Measurements from ENCODE around the gene ZNF664. TPM values are rescaled to one million over a fixed set of nuclear protein-coding genes. Genes with fewer than 3 reads are reported as not detected.

Gene ZNF664
- total RNA-seq, 1 experiment from 2014 or later: 95.5 TPM

DNA sequence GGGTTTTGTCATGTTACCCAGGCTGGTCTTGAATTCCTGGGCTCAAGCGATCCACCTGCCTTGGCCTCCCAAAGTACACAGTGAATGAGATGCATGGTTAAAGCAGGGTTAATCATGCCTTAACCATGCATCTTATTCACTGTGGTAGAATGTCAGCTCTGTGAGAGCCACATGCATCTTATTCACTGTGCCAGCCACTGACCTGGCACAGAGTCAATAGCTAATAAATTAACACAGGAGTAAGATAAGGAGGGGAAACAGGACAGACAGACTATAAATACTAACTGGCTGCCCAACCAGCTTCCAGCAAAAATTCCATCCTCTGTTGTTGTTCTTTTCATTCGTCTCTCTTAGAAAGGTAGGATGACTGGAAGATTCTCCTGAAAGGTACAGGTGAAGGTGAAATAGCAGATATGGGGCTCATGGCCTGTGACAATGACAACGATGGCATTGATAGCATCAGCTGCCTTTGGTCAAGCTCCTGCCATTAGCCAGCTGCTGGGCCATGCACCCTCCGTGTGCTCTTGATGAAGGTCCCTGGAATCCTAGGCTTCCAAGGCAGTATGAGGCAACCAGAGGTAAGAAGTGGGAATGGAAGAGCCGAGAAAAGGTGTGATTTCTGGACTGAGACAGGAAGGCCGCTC lies 76.6 kb downstream of the ZNF664 start:
- no peak for DNase-seq (ENCODE audit: extremely low read depth, low read depth)

DNA sequence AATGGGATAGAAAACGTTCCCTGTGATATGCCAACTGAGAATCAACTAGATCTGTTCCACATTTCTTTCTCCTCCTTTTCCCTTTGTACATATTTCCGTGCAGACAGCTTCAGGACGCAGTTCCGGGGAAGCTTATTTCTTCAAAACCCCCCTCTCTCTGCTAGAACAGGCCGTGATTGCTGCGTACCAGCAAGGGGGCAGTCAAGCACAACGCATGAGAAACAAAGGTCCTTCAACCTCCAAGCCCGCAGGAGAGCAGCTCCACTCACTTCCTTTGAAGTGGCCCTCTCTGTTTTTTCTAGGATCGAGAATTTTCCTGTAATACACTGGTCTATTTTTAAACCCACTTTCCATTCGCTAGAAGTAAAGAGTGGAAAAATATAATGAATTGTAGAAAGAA lies 80.8 kb downstream of the ZNF664 start:
- peak; percentile 25 for DNase-seq (ENCODE audit: extremely low read depth, low read depth)

DNA sequence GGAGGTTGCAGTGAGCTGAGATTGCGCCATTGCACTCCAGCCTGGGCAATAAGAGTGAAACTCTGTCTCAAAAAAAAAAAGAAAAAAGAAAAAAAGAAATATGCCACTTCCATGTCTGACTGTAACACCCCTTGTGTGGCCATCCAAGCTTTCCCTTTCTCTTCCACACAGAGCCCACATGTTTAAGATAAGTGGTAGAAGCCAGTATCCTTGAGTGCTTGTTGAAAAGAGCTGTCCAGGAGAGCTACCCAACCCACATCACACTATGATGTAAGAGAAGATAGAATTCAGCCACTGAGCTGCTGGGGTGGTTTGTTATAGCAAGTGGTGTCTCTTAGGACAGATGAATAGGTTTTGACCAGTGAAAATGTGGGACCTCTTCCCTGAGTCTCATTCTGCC lies 82.1 kb downstream of the ZNF664 start:
- no peak for DNase-seq (ENCODE audit: extremely low read depth, low read depth)

DNA sequence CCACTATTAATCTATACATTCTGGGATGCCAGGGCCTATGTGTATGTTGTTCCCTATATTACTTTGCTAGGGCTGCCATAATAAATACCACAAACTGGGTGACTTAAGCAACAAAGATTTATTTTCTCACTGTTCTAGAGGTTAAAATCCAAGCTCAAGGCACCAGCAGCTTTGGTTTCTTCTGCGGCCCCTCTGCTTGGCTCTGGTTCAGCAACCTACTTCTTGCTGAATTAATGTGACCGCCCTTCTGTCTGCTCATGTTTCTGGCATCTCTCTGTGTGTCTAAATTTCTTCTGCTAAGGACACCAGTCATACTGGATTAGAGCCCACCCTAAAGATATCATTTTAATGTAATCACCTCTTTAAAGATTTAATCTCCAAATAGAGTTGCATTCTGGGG lies 84.7 kb downstream of the ZNF664 start:
- no peak for DNase-seq (ENCODE audit: extremely low read depth, low read depth)

DNA sequence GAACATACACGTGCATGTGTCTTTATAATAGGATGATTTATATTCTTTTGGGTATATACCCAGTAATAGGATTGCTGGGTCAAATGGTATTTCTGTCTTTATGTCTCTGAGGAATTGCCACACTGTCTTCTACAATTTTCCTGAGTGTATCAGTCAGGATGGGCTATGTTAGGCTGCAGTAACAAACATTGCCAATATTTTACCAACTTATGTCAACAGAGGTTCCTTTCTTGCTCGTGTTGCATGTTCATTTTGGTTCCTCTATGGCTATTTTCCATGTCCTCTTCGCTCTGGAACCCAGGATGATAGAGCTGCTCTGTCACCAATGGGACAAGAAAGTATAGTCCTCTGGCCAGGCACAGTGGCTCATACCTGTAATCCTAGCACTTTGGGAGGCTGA lies 86.7 kb downstream of the ZNF664 start:
- no peak for DNase-seq (ENCODE audit: extremely low read depth, low read depth)

Small RNA genes within 50 kb of the gene (small RNA-seq; reads per million reads assigned to genes)
- gene AC068790.4: 0 reads per million in 2 experiments
- gene AC068790.6: 0 reads per million in 2 experiments

Other genes starting within 250 kb of the ZNF664 start
- 0.03 and 0.05 TPM in 2 replicates for gene DNAH10, start 210.9 kb upstream of the ZNF664 start, total RNA-seq (2014; rRNA removed; shearing (Covaris generic))
- gene CCDC92, start 384 bp upstream of the ZNF664 start, total RNA-seq (2014; rRNA removed; shearing (Covaris generic)): 6.3 and 10.2 TPM in 2 replicates